Measurements from ENCODE around the gene CAPN7.

Gene CAPN7

DNA sequence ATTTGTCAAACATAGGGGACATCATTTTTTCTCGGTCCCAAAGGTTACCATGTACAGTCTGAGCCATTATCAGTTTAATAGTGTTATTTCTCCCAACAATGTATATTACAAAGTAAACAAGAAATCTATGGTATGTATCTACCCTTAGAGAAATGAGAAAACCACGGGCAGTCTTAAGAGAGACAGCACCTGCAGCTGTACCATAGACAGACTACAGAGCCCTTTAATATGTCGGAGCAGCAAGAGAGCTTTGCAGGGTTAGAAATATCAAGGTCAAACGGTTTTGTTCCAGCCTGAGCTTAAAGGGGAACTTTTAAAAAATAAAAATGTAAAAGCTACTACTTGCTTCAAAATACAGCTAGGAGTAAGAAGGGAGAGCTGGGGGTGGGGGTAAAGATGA is 73.2 kb downstream of the CAPN7 start:
- no peak for DNase-seq

DNA sequence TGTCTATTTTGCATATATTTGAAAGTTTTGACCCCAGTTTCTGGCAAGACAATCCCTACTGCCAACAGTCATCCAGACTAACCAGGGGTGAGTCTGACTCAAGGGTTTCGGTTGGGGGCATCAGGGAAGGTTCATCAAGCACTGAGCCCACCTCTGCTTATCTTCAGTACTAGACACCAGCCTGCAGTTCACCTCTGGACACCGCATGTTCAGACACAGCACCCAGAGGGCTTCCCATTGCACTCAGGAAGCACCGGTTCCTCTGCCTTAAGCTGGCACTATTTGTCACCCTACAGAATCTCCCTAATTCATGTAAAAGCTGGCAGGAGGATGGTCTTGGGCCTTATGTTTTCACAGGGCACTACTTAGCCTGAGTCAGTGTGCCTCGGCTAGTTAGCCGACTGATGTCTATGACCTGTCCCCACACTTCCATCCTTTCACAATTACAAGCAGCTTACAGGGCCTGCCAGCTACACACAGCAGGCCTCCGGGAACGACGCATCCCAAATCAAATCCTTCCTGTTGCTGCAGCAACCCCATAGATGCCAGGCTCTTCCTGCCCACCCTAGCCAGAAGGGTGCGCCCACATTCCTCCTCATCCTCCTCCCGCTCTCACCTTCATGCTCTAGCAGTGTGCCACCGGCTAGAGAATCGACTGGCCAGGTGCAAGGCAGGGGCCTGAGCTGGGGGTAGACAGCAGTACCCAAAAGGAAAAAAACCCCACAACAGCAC is 73.8 kb downstream of the CAPN7 start:
- no peak for DNase-seq

DNA sequence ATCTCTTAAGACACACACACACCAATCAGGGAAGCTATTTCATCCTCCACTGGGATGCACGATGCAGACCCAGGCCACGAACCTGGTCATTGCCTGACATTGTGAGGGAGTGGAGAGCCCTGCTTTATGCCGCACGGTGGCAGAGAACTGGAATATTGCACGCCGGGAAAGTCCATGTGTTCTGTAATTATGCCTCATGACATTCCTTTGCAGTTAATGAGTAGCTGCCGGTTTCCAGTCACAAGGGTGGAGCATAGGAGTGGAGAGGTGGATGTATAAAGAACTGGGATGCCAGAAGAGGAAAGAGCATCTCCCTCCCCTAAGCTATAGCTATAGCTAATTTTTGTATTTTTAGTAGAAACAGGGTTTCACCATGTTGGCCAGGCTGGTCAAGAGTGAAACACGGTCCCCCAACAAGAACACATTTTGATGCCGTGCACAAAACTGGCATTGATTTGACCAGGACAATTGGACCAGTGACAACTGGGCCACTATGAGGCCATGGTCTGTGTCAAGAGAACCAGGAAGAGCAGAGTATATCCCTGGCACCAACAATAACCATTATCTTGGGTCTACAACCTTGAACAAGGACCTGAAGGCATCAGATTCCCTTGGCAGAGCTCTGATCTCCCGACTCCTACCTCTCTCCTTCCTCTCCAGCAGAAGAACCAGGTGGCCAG is 74.9 kb downstream of the CAPN7 start:
- no peak for DNase-seq

DNA sequence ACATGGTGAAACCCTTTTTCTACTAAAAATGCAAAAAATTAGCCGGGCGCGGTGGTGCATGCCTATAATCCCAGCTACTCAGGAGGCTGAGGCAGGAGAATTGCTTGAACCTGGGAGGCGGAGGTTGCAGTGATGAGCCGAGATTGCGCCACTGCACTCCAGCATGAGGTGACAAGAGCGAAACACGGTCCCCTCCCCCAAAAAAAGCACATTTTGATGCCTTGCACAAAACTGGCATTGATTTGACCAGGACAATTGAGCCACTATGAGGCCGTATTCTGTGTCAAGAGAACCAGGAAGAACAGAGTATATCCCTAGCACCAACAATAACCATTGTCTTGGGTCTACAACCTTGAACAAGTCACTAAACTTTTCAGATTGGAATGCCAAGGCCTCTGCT is 75.8 kb downstream of the CAPN7 start:
- DNase-seq = no peak

DNA sequence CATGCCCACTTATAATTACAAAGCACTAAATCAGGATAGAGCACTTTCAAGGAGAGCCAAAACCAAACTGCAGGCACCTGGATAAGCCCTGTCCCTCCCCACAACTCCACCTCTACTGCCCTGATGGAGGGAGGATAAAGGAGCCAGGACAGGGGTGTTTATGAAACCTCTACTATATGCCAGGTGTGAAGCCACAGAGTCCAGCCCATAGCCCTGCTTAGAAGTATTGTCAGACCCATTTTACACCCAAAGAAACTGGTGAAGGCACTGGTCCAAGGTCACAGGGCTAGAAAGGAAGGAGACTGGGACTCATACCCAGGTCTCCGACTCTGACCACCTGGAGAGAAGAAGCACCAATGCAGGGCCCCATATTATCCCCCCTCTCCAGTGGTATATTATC is 77.7 kb downstream of the CAPN7 start:
- no peak for DNase-seq

DNA sequence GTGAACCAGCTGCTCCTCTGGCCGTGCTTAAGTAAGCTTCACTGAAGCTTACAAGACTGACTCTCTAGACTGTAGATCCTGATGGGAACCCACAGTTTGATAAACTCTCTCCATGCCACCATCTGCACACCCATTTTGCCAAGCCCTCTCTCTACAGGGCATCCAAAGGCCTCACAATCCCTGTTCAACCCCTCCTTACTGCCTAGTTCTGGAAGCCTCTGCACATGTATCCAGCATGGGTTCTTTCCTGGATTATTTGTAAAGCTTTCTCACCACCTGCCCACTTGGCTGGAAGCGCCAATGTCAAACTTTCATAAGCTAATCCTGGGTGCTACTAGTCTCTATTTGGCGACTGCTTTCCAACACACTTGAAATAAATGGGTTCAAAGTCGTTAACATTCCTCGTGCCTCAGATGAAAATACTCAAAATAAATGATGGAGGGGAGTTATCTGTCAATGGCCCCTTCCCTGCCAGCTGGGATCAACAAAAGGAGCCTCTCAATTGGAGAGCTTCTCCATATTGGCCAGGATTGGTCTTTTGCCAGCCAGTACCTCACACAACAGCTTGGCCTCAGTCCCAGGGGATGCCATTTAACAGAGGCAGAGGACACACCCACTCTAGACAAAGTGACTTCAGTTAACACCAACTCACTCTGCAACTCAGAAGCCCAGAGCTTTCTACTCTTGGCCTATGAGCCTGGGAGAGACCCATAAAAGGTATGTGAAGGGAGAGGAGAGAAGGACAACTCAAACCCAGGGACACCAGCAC is 78.3 kb downstream of the CAPN7 start:
- DNase-seq = no peak

DNA sequence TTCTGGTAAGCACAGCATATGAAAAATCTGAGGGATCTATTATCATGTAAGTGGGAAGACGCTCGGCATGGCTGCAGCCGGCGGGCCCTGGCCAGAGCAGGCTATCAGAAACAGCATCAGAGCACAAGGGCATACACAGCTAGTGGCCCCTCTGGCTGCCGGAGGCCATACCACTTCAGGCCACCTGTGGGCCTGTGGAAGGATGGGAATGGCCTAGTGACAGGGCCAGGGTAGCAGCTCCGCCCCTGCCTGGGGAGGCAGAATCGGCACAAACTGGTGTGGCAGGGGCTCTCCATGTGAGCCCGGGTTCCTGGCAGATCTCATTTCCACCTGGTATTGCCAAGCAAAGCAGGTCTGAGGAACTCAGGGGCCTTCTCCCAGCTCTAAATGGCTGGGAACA is 80.0 kb downstream of the CAPN7 start:
- DNase-seq = no peak

DNA sequence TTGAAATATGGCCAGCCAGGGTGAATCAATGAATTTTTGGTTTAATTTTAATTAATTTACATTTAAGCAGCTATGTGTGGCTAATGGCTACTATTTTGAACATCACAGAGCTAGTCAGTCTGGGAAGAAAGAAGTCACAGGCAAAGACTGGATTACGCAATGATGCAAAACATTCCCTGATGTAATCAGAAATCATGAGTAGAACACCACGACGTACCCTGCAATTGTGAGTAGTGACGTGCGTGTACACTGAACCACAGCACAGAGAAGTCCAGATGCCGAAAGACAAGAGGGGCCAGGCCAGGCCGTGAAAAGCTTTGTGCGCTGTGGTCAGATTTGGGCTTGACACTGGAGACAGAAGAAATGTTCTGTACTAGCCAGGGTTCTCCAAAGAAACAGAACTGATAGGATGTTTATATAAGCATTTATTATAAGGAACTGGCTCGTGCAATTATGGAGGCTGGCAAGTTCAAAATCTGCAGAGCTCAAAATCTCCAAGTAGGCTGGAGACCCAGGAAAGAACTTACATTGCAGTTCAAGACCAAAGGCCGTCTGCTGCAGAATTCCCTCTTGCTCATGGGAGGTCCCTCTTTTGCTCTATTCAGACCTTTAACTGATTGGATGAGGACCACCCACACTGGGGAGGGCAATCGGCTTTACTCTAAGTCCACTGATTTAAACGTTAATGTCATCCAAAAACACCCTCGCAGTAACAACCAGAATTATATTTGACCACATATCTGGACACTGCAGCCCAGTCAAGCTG is 81.7 kb downstream of the CAPN7 start:
- peak; percentile 95 for DNase-seq

DNA sequence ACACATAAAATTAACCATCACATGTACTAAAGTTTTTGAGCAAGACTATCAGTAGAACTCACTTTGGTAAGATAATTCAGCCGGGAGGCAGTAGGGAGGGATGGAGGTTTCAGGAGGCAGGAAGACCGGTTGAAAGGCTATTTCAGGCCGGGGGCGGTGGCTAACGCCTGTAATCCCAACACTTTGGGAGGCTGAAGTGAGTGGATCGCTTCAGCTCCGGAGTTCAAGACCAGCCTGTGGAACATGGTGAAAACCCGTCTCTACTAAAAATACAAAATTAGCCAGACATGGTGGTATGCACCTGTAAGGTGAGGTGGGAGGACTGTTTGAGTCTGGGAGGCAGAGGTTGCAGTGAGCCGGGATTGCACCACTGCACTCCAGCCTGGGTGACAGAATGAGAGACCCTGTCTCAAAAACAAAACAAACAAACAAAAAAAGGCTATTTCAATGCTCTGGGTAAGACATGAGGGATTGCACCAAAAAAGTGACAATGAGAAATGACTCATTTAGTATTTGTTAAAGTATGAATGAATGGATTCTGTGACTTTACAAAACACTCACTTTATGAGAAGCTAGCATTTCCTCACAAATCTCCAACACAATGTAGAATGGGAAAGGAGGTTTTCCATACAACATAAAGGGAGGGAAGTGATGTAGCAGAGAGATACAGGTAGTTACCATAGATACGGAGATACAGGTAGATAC is 82.4 kb downstream of the CAPN7 start:
- peak; percentile 57 for DNase-seq

DNA sequence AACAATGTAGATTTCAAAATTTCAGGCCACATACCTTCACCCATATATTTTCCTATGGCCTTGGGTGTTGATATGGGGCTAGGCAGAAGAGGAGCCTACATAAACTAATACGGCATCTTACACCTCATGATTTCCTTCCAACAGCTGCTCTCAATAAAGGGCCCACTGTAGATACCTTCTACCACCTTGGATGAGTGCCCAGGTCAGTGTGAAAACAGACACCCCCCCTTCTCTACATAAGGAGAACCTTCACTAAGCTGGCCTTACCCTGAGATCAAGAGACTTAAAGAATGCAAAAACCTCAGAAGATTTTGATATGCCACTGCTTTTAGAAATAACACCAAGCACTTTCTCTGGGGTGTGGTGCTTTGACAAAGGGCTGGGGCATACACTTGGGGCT is 83.6 kb downstream of the CAPN7 start:
- no peak for DNase-seq

DNA sequence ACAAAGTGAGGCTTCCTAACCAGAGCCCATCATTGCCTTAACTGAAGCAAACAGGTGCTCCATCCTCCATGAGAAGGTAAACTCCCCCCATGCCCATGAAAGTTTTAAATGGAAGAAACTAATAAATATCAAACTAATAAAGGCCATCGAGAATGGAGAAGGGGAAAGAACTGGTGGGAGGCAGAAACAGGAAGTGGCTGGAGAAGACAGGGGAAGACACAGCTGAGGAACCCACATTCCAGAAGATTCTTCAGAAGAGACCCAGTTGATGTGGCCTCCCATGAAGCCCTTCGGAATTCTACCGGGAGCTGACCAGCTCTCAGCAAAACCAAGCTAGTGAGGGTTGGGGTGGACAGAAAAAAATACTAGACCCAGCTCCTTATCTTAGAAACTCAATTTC is 84.7 kb downstream of the CAPN7 start:
- DNase-seq = peak; percentile 53

DNA sequence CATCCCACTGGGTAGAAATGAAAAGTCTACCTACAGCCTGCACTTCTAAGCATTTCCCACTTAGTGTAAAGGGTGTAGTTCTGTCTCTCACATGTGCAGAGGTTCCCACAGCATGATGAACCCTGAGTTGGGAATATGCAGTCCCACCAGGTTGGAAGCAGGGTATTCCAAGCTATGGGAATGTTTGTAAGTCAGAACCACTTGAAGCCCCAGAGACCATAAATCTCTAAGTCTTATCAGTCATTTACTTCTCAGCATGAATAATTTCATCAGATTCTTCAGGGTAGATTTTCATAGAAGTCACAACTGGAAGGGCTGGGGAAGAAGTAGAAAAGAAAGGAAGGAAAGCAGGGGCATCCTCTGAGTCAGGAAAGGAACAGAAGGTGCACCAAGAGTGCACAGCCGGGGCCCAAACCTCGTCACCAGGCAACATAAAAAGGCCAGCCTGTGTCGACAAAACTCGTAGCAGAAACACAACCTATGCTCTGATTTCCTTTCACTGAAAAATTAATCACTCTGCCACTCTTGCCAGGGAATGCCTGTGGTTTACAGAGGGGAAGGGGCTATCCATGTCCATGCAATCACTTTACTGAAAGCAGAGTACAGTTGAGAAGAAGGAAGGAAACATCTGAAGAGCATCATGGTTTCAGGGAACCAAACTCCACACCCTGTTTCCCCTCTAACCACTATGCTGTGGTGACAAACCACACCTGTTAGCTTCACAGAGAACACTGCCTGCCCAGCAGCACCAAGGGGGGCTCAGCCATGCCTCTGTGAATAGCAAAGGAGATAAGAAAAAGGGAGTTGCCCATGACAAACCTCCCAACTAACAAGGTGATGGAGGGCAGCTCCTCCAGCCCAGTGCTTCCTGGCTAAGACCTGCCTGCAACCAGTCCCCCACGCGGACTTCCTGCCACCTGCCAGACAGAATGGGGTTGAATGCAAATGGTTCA is 85.8 kb downstream of the CAPN7 start:
- DNase-seq = peak; percentile 70

DNA sequence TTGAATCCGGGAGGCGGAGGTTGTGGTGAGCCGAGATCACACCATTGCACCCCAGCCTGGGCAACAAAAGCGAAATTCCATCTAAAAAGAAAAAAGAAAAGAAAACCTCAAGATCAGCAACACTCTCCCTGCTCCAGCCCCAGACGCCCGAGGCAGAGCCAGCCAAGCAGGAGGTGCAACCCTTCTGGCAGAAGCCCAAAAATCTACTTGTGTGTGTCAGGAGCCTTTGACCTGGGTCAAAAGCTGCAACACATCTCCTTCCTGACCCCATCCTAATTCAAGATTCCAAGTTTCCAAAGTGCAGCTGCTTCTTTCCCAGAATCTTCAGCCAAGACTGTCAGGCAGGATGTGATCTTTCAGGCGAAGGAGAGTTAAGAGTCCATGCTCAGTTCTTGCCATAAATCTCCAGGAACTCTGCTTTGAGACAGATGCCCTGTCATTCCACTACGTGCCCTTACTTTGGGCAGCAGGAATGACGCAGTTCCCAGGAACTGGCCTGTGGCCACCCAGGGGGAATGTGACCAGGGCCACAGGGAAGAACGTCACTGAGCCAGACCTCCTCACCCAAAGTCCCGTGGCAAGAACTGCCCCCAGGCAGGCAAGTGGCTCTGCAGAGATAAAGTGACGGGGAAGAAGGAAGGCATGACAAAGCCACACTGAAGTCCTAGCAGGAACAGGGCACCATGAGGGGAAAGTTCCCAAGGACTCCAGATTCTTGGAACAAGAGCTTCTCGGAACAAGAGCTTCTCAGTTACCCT is 86.9 kb downstream of the CAPN7 start:
- DNase-seq = peak; percentile 69

DNA sequence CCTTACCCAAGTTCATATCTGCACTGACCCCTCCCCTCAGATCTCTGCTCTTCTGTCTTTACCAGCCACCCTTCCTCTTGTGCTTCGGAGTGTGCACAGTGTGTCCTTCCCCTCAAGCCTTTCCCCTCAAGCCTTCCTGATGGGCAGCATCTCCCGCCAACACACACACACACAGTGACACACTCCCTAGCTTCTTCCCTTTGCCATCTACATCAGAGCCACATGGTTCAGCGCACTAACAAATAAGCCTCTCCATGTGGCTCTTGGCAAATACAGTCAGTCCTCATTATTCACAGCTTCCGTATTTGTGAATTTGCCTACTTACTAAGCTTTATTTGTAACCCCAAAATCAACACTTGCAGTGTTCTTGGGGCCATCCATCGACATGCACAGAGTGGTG is 88.9 kb downstream of the CAPN7 start:
- peak; percentile 91 for DNase-seq

DNA sequence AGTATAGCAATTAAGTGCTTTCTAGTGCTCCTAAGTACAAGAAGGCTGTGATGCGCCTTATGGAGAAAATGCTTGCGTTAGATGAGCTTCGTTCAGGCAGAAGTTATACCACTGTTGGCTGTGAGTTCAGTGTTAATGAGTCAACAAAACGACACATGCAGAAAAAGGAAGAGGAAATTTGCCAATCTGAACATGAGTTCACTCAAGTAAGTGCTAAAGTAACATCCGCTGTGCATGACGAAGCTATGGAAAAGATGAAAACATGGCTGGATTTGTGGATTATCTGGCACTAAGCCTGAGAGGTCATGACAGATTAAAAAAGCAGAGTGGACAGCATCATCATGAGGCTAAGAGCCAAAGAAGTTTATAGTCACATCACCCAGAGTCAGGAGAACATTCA is 89.5 kb downstream of the CAPN7 start:
- peak; percentile 96 for DNase-seq

DNA sequence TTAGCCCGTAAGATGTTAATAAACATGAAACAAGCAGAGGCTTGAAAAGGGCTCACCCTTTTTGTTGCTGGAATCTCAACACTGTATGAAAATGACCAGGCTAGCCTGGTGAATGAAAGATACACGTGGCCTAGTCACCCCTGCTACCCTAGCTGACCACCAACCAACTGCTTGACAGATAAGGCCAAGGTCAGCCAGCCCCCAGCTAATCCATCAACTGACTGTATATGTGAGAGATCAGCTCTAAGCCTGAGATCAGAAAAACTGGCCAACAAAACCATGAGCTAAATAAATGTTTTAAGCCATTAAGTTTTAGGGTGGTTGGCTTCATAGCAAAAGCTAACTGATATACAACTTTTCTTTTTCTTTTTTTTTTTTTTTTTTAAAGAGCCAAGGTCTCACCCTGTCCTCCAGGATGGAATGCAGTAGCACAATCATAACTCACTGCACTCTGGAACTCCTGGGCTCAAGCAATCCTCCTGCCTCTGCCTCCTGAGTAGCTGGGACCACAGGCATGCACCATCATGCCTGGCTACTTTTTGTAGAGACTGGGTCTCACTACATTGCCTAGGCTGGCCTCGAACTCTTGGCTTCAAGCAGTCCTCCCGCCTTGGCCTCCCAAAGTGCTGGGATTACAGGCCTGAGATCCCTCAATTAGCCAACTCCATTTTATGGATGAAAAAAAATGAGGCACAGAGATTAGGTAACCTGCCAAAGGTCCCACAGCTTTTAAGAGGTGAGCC is 91.7 kb downstream of the CAPN7 start:
- no peak for DNase-seq

DNA sequence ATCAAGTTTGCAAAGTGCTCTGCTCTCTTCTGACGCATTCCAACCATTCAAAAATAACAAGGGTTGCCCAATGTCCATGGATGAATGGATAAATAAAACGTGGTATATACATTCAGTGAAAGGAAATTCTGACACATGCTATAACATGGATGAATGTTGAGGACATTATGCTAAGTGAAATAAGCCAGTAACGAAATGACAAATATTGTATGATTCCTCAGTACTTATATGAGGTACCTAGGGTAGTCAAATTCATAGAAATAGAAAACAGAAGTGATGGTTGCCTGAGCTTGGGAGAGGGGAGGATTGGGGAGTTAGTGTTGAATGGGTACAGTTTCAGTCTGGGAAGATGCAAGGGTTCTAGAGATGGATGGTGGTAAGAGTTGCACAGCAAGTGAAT is 92.5 kb downstream of the CAPN7 start:
- DNase-seq = no peak

DNA sequence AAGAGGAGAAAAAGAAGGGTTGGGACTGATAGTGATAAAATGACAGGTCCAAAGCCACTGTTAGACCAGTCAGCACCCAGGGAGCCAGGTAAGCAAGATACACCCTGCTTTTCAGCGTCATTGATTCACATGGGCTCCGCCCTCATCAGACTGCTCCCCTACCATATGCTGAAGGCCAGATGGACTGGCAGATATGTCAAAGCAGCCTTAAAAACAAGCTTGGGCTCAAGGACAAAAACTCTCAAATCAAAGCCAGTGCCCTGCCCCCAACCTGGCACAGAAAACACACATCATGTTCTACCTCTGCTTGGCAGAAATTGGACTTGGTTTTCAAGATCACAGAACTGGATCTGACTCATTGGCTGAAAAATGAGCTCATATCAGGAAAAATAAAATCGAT is 93.0 kb downstream of the CAPN7 start:
- DNase-seq = no peak

DNA sequence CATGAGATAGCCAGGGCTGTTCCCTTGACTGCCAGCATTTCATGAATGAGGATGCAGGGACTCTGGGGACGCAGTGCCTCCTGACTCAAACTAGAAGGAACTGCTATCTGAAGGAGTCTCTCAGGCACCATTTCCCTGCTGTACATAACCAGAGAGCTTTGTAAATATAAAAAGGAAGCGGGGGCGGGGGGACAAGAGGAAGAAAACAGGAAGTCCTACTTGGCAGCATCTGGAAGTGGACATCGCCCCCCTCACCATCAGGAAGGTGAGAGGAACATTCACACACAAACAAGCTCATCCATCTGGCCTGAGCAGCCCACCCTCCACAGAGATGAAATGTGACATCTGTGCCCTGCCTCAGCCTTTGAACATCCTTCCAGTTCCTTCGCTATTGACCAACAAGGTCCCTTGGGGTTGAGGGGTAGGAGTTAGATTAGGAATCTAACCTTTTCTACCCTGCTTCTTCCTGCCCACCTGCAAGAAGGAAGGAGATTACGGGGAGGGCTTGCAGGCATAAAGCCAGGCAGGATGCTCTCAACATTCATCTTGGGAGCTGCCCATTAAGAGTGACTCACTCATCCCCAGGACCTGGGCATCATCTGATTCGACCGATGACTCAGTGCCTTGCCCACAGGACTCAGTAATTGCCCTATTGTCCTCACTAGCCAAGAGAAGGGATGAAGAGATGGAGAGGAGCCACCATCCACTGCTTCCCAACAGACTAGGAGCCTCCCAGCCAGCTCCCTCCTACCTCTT is 94.5 kb downstream of the CAPN7 start:
- peak; percentile 86 for DNase-seq
